ENCODE data around the gene HNRNPUL1. TPM values are rescaled to one million over a fixed set of nuclear protein-coding genes. Genes with fewer than 3 reads are reported as not detected.
A peak's percentile ranks its signal among the peaks of the same experiment; 100 is the strongest.

HNRNPUL1 gene
- total RNA-seq, 4 donors from 2014 or later, result 130 to 196 (median 152) TPM

GRCh38 chr19:41248895-41249294, 15.3 kb upstream of the HNRNPUL1 start:
- TF ChIP-seq POLR2A (IDR thresholded peaks at IDR 0.05), result no peak
- TF ChIP-seq CTCF (IDR thresholded peaks at IDR 0.05), result no peak
- H3K4me3 ChIP-seq (ENCODE audit: low read depth, poor library complexity, severe bottlenecking), result no peak overlapping the region
- peak in 1 of 2 donors; percentile 46 for DNase-seq (ENCODE audit: low spot score in 2 of 2)
- 89 to 96% methylated on average over 4 of the region's 4 CpGs for WGBS, 2 donors
- intact Hi-C loops (cut with DNase I; ENCODE audit: low total_unique reads), result no loop called here

- 90 to 91% methylated on average over 9 of the region's 9 CpGs for WGBS, 2 donors
- DNase-seq (ENCODE audit: low spot score in 2 of 2), result peak in 1 of 2 donors; percentile 50
- intact Hi-C loops (cut with DNase I; ENCODE audit: low total_unique reads), result no loop called here
- TF ChIP-seq POLR2A (IDR thresholded peaks at IDR 0.05) (no peak), CTCF (IDR thresholded peaks at IDR 0.05) (no peak)
- no peak overlapping the region for H3K4me3 ChIP-seq (ENCODE audit: low read depth, poor library complexity, severe bottlenecking)
Observed at GRCh38 chr19:41249707-41250423, 14.3 kb upstream of the HNRNPUL1 start.

GRCh38 chr19:41253660-41254059, 10.5 kb upstream of the HNRNPUL1 start:
- WGBS, 2 donors, result 90 to 97% methylated on average over 6 of the region's 6 CpGs
- intact Hi-C loops (cut with DNase I; ENCODE audit: low total_unique reads), result no loop called here
- TF ChIP-seq POLR2A (IDR thresholded peaks at IDR 0.05) (no peak), CTCF (IDR thresholded peaks at IDR 0.05) (no peak)
- H3K4me3 ChIP-seq (ENCODE audit: low read depth, poor library complexity, severe bottlenecking), result no peak overlapping the region
- DNase-seq (ENCODE audit: low spot score in 2 of 2), result no peak

- H3K4me3 ChIP-seq (ENCODE audit: low read depth, poor library complexity, severe bottlenecking), result no peak overlapping the region
- DNase-seq (ENCODE audit: low spot score in 2 of 2), result no peak
- intact Hi-C loops (cut with DNase I; ENCODE audit: low total_unique reads), result no loop called here
- no peak for TF ChIP-seq POLR2A (IDR thresholded peaks at IDR 0.05)
- TF ChIP-seq CTCF (IDR thresholded peaks at IDR 0.05), result no peak
Observed at GRCh38 chr19:41255171-41255570, 9.0 kb upstream of the HNRNPUL1 start.

- WGBS, 2 donors, result 47 to 52% methylated on average over 10 of the region's 10 CpGs
- H3K4me3 ChIP-seq (ENCODE audit: low read depth, poor library complexity, severe bottlenecking), result no peak overlapping the region
- intact Hi-C loops (cut with DNase I; ENCODE audit: low total_unique reads), result loop anchor here (5.0 kb wide), 1 partner anchor 59 kb away; no protein-coding TSS in a partner anchor
- DNase-seq (ENCODE audit: low spot score in 2 of 2), result peak in 1 of 2 donors; percentile 22
- TF ChIP-seq POLR2A (IDR thresholded peaks at IDR 0.05), result no peak
- no peak for TF ChIP-seq CTCF (IDR thresholded peaks at IDR 0.05)
Observed at GRCh38 chr19:41261474-41262190, 2.5 kb upstream of the HNRNPUL1 start.
